Endothelial cell of umbilical vein (primary cell): ENCODE data around the gene SPART. TPM values are rescaled to one million over a fixed set of nuclear protein-coding genes. Genes with fewer than 3 reads are reported as not detected.

Experiments used
- BruUV-seq: library from RNA; stranded (reverse); fragments of 400-500 nt; replicated peaks from 2 replicates; lab custom pipeline; 2021; lab: Mats Ljungman, UMichigan
- CTCF ChIA-PET: fragments of 300-600, 350-600 bp; sonication (Branson Sonifier 250); formaldehyde crosslinking; loops from one replicate; lab custom pipeline; 2021; ENCODE audit warnings: antibody characterized with exemption, inconsistent platforms; lab: Charles Lee
- POLR2A ChIA-PET: fragments of 300-600, 350-600 bp; sonication (Branson Sonifier 250); formaldehyde crosslinking; loops from one replicate; lab custom pipeline; 2021; ENCODE audit warnings: antibody characterized with exemption, inconsistent platforms; lab: Charles Lee
- DNase-seq: peaks from one replicate; pipeline ENCODE4 v3.0.0-alpha.2; 2011; ENCODE audit warnings: low read depth, low spot score
- FAIRE-seq: peaks from 2 replicates; lab custom pipeline; 2011; peaks lifted over from hg19 to GRCh38; lab: Jason Lieb, UNC
- H2AFZ ChIP-seq: 2 replicates; pipeline ENCODE4 v1.6.0; 2012; ENCODE audit warnings: low read depth, low read length, control low read depth, inconsistent platforms
- H3K27ac ChIP-seq: 2 replicates; pipeline ENCODE4 v1.5.1; 2011; ENCODE audit warnings: low read depth, mild to moderate bottlenecking, control low read depth, low read length, moderate library complexity; ENCODE audit not compliant: insufficient read depth
- H3K27me3 ChIP-seq, 2 experiments: 2 replicates each; pipeline versions ENCODE4 v1.6.0 to v1.6.1; 2011; ENCODE audit warnings: low read length in 2 of 2, mixed read lengths in 1 of 2; ENCODE audit not compliant: control insufficient read depth in 2 of 2, insufficient read depth in 2 of 2
- H3K36me3 ChIP-seq, 2 experiments: 2 replicates in 1 of 2; 3 replicates in 1 of 2; pipeline ENCODE4 v1.5.1; 2011; ENCODE audit warnings: low read length in 2 of 2, mild to moderate bottlenecking in 1 of 2, moderate library complexity in 1 of 2; ENCODE audit not compliant: control insufficient read depth in 2 of 2, insufficient read depth in 2 of 2; ENCODE audit errors: extremely low read depth in 1 of 2
- H3K4me1 ChIP-seq: 3 replicates; pipeline ENCODE4 v1.5.1; 2011; ENCODE audit warnings: mild to moderate bottlenecking, low read length; ENCODE audit not compliant: control insufficient read depth, insufficient read depth; ENCODE audit errors: extremely low read depth
- H3K4me2 ChIP-seq: 2 replicates; pipeline ENCODE4 v1.6.1; 2011; ENCODE audit warnings: low read length, control low read depth, mixed read lengths; ENCODE audit not compliant: insufficient read depth
- H3K4me3 ChIP-seq, 3 experiments: fragments of 200-600 bp in 1 of 3; sonication (generic), shearing (Covaris generic) in 1 of 3; replicated peaks in 1 of 3; 2 replicates each; pipeline ENCODE4 v1.5.1; 2011 to 2016; ENCODE audit warnings: control low read depth in 3 of 3, low read length in 3 of 3, mild to moderate bottlenecking in 2 of 3, inconsistent platforms in 1 of 3, low read depth in 1 of 3, moderate library complexity in 1 of 3; ENCODE audit not compliant: insufficient read depth in 1 of 3
- H3K79me2 ChIP-seq: 2 replicates; pipeline ENCODE4 v1.6.0; 2012; ENCODE audit warnings: low read length, inconsistent platforms; ENCODE audit not compliant: control insufficient read depth, insufficient read depth
- H3K9ac ChIP-seq: replicated peaks from 2 replicates; pipeline ENCODE3; 2011; ENCODE audit warnings: low read length, control low read depth; ENCODE audit not compliant: insufficient read depth; ENCODE audit errors: extremely low read depth
- H3K9me1 ChIP-seq: replicated peaks from 3 replicates; pipeline ENCODE4 v1.6.0; 2011; ENCODE audit warnings: mild to moderate bottlenecking, low read length; ENCODE audit not compliant: control insufficient read depth, insufficient read depth; ENCODE audit errors: extremely low read depth
- H3K9me3 ChIP-seq: replicated peaks from 2 replicates; pipeline ENCODE4 v1.5.1; 2012; ENCODE audit warnings: low read length, inconsistent platforms; ENCODE audit not compliant: control insufficient read depth, insufficient read depth
- H4K20me1 ChIP-seq: replicated peaks from 2 replicates; pipeline ENCODE3; 2011; ENCODE audit warnings: mild to moderate bottlenecking, low read length; ENCODE audit not compliant: control insufficient read depth, insufficient read depth; ENCODE audit errors: extremely low read depth
- CTCF ChIP-seq, 2 donors: IDR thresholded peaks; 1 replicate in 1 of 2; 2 replicates in 1 of 2; pipeline ENCODE4 v1.5.1; 2011; ENCODE audit warnings: low read length in 2 of 2, mild to moderate bottlenecking in 2 of 2, moderate library complexity in 2 of 2, control low read depth in 1 of 2, inconsistent platforms in 1 of 2, low read depth in 1 of 2; ENCODE audit not compliant: insufficient read depth in 1 of 2; ENCODE audit errors: extremely low read depth in 1 of 2
- EZH2 ChIP-seq: IDR thresholded peaks from 2 replicates; pipeline ENCODE4 v1.6.1; 2012; ENCODE audit warnings: borderline replicate concordance, low read depth, mild to moderate bottlenecking, moderate library complexity, low read length, inconsistent platforms; ENCODE audit not compliant: severe bottlenecking
- FOS ChIP-seq: IDR thresholded peaks from 2 replicates; pipeline ENCODE4 v1.6.1; 2011; ENCODE audit warnings: mild to moderate bottlenecking, low read length, moderate library complexity, borderline replicate concordance; ENCODE audit not compliant: insufficient read depth
- GATA2 ChIP-seq: IDR thresholded peaks from 2 replicates; pipeline ENCODE4 v1.7.0; 2011; ENCODE audit warnings: low read depth, mild to moderate bottlenecking, moderate library complexity, mixed read lengths, low read length; ENCODE audit not compliant: insufficient read length, insufficient read depth
- JUN ChIP-seq: IDR thresholded peaks from 2 replicates; pipeline ENCODE4 v1.6.1; 2011; ENCODE audit warnings: borderline replicate concordance, low read depth; ENCODE audit not compliant: insufficient read length, insufficient read depth
- MAX ChIP-seq: IDR thresholded peaks from 2 replicates; pipeline ENCODE4 v1.6.1; 2011; ENCODE audit not compliant: insufficient read depth, insufficient read length
- MYC ChIP-seq: IDR thresholded peaks from one replicate; pipeline ENCODE4 v1.6.1; 2011; ENCODE audit warnings: mild to moderate bottlenecking, low read depth, low read length
- POLR2A ChIP-seq: IDR thresholded peaks from 2 replicates; pipeline ENCODE4 v1.6.1; 2012; ENCODE audit warnings: low read depth, mild to moderate bottlenecking, control low read depth, low read length
- POLR2AphosphoS5 ChIP-seq: IDR thresholded peaks from 2 replicates; pipeline ENCODE4 v1.6.1; 2012; ENCODE audit warnings: low read depth, mild to moderate bottlenecking, control low read depth, low read length, moderate library complexity; ENCODE audit not compliant: insufficient read depth
- dilution Hi-C: fragments of 300-500 bp; cut with MboI; formaldehyde crosslinking; loops from one replicate; pipeline ENCODE4 v1.15.0; 2019; ENCODE audit warnings: low sequenced_read_pairs; ENCODE audit not compliant: extremely low pct_ligation_motif_present
- intact Hi-C: fragments of 100-400 bp; cut with micrococcal nuclease; formaldehyde crosslinking; loops from one replicate; pipeline ENCODE4 v1.10.0; 2022
- polyA plus RNA-seq, 4 experiments: library from polyadenylated mRNA; depleted of rRNA in 3 of 4; stranded (reverse) in 3 of 4; unstranded in 1 of 4; fragments of >200 nt; gene quantifications; 2 replicates each; pipeline versions ENCODE4 v1.2.1 to v1.2.3, GENCODE V29; 2011 to 2012; ENCODE audit warnings: missing spikeins in 1 of 4
- total RNA-seq: library from RNA; stranded (reverse); gene quantifications from 2 replicates; pipeline ENCODE4 v1.2.3, GENCODE V29; 2021

The SPART gene
- total and polyA plus RNA-seq, 2 donors (not counting 3 experiments of a cell fraction or from before 2014, with no cell fraction given): 40.8 to 73.6 TPM

GRCh38 chr13:36366031-36366430 lies 19.8 kb upstream of the SPART start:
- no peak for FAIRE-seq
- H3K9me3 ChIP-seq: no peaks in the 10 kb centered on the region
- no peaks in the 10 kb centered on the region for H3K9me1 ChIP-seq
- CTCF ChIA-PET: interaction anchor here (1.6 kb wide), 1 partner anchor 29 kb away, joined by 4 read pairs; no protein-coding TSS in a partner anchor
- no peaks in the 10 kb centered on the region for H3K36me3 ChIP-seq
- H3K79me2 ChIP-seq: no peaks in the 10 kb centered on the region
- no peak overlapping the region for H3K27ac ChIP-seq
- H3K9ac ChIP-seq: no peak overlapping the region
- no peak overlapping the region for H3K4me3 ChIP-seq
- no peaks in the 10 kb centered on the region for H3K27me3 ChIP-seq
- H4K20me1 ChIP-seq: no peaks in the 10 kb centered on the region
- no peaks in the 10 kb centered on the region for H3K4me1 ChIP-seq
- intact Hi-C loops: no loop called here
- BruUV-seq: no TSS peak
- dilution Hi-C loops: no loop called here
- POLR2A ChIA-PET: no interaction called here
- DNase-seq: no peak
- TF ChIP-seq EZH2 (no peak), POLR2AphosphoS5 (no peak), FOS (no peak), JUN (no peak), GATA2 (no peak), CTCF (IDR thresholded peaks at IDR 0.05; ENCODE audit: extremely low read depth in 1 of 2, insufficient read depth in 1 of 2, low read depth in 1 of 2, low read length in 2 of 2) (no peak), MYC (no peak), POLR2A (no peak), MAX (no peak)
- no peak overlapping the region for H2AFZ ChIP-seq
- H3K4me2 ChIP-seq: no peak overlapping the region
